ENCODE data around the gene CTCF. TPM values are rescaled to one million over a fixed set of nuclear protein-coding genes. Genes with fewer than 3 reads are reported as not detected.

Gene CTCF
- total and polyA plus RNA-seq, 12 donors: 11.9 to 31.0 (median 23.8) TPM

- 74 to 82% methylated on average over 6 of the region's 6 CpGs for WGBS, 2 donors
- no peak for TF ChIP-seq CTCF (IDR thresholded peaks at IDR 0.05)
These were observed 44.3 kb downstream of the CTCF start for GRCh38 chr16:67606632-67607031.

GRCh38 chr16:67608364-67608763, 46.0 kb downstream of the CTCF start:
- 93 to 95% methylated on average over 3 of the region's 3 CpGs for WGBS, 2 donors
- H3K4me1 ChIP-seq: peaks cover 0 to 14% (median 0%) of the 10 kb centered on the region in 9 donors
- intact Hi-C loops (cut with DNase I): no loop called here
- H3K9me3 ChIP-seq: no peaks in the 10 kb centered on the region
- peaks cover 0 to 35% (median 22%) of the 10 kb centered on the region in 9 donors for H3K36me3 ChIP-seq
- no peak for TF ChIP-seq CTCF (IDR thresholded peaks at IDR 0.05)
- ATAC-seq (no peak), DNase-seq (no peak)
- H3K27ac ChIP-seq: no peak overlapping the region
- no peaks in the 10 kb centered on the region for H3K27me3 ChIP-seq
- no peak overlapping the region for H3K4me3 ChIP-seq

More at GRCh38 chr16:67606632-67607031, 44.3 kb downstream of the CTCF start:
- DNase-seq (no peak), ATAC-seq (no peak)
- no peak overlapping the region for H3K27ac ChIP-seq
- no peak overlapping the region for H3K4me3 ChIP-seq
- peaks cover 0 to 19% (median 3%) of the 10 kb centered on the region in 9 donors for H3K4me1 ChIP-seq
- intact Hi-C loops (cut with DNase I): no loop called here
- H3K27me3 ChIP-seq: no peaks in the 10 kb centered on the region
- H3K36me3 ChIP-seq: peaks cover 0 to 18% (median 10%) of the 10 kb centered on the region in 9 donors
- no peaks in the 10 kb centered on the region for H3K9me3 ChIP-seq

- Histone ChIP-seq H3K4me1 (no peaks in the 10 kb centered on the region), H3K9me3 (no peaks in the 10 kb centered on the region), H3K4me3 (no peak overlapping the region), H3K27me3 (no peaks in the 10 kb centered on the region), H3K36me3 (peaks cover 0 to 83% (median 41%) of the 10 kb centered on the region in 9 donors), H3K27ac (no peak overlapping the region)
- DNase-seq (no peak), ATAC-seq (no peak)
- peak in 1 of 9 donors; percentile 29 for TF ChIP-seq CTCF (IDR thresholded peaks at IDR 0.05)
- 90 to 91% methylated on average over 10 of the region's 10 CpGs for WGBS, 2 donors
- intact Hi-C loops (cut with DNase I): no loop called here
These were observed 51.5 kb downstream of the CTCF start for GRCh38 chr16:67613808-67614207.

GRCh38 chr16:67628216-67628615, 65.9 kb downstream of the CTCF start:
- no peak for DNase-seq
- Histone ChIP-seq H3K27ac (no peak overlapping the region), H3K4me3 (no peak overlapping the region), H3K36me3 (peaks cover 0 to 99% (median 73%) of the 10 kb centered on the region in 9 donors), H3K9me3 (no peaks in the 10 kb centered on the region), H3K27me3 (no peaks in the 10 kb centered on the region), H3K4me1 (peaks cover 0 to 13% (median 9%) of the 10 kb centered on the region in 9 donors)
- no peak for ATAC-seq
- intact Hi-C loops (cut with DNase I): no loop called here
- no peak for TF ChIP-seq CTCF (IDR thresholded peaks at IDR 0.05)
- WGBS, 2 donors: 88 to 89% methylated on average over 14 of the region's 14 CpGs
